GM21717 (cell line): Measurements from ENCODE around the gene BTBD19.
"Not testable (repeated sequence)": the region's sequence is repeated elsewhere in the genome, so short reads cannot be mapped to it uniquely, and the experiment has no call there.

Experiments
- ATAC-seq: cut with Tn5 transposase; IDR thresholded peaks from one replicate; pipeline ENCODE4 v1.9.1; 2021; ENCODE audit warnings: mild to moderate bottlenecking, moderate library complexity; ENCODE audit not compliant: unreplicated experiment

The BTBD19 gene

DNA sequence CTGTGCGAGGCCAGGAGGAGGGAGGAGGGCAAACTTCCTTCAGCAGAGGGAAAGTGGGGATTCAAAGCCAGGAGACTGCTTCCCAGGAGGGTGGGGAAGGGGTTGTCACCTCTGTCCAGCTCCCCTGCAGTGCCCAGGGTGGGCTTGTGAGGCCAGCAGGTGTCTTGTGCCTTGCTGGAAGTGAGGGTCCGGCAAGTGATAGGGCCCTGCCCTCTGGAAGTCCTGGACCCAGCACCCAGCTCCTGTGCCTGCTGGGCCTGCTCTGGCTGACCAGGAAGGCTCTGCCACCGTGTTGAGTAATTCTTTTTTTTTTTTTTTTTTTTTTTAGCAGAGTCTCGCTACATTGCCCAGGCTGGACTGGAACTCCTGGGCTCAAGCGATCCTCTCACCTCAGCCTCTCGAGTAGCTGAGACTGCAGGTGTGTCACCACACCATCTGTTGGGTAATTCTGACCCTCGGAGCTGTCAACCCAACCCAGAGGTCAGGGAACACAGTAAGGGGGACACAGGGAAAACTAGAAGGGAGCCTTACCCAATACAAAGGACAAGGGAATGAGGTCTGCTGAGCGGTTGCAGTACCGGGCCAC is 21.4 kb upstream of the BTBD19 start:
- ATAC-seq, result no peak

DNA sequence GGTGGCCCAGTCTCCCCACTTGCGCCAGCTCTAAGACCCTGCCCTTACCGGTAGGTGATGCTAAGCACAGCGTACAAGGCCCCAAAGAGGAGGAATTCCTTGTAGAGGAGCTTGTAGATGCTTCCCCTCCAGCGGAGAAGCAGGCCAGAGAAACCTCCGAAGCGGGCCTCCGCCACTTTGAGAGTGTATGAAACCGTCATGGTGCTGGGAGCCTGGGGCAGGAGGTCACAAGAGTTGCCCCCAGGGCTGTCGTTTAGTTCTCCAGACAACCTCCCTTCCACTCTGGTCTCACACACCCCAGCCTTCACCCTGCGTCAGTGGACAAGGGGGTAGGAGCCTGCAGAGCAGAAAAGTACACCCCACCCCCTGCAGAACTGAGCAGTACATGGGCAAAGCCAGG is 20.8 kb upstream of the BTBD19 start:
- ATAC-seq, result no peak

DNA sequence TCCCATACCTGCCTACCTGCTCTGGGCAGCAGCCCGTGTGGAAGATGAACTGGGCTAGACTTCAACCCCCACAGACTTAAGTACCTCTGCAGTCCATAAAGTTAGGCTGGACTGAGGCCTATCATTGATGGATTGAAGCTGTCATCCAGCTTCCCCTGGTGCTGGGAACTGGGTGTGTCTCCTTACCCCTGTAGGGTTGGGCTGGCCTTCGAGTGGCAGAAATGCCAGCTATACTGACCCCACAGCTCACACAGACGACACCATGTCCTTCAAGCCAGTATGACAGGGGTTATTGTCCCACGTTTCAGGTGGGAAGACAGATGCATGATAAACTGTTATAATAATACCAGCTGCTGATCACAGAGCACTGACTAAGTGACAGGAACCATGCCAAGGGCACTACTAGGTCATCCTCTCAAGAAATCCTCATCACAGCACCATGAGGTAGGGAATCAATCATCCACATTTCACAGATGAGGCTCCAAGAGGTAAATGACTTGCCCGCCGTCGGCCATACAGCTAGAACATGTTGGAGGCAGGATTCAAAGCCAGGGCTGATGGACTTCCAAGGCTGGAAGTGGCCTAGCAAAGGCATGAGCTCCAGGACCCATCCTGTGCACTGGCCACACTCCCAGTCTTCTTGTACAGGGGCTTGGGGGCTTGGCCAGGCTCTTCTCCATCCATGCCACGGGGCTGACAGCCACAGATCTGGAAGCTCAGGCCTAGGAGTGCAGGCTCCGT is 20.0 kb upstream of the BTBD19 start, which contains the start of gene BEST4:
BEST4 (minus strand) TSS at position 51 of the 741 bp plus-strand sequence. CDS start 465 bp downstream, outside the sequence.
- no peak for ATAC-seq

DNA sequence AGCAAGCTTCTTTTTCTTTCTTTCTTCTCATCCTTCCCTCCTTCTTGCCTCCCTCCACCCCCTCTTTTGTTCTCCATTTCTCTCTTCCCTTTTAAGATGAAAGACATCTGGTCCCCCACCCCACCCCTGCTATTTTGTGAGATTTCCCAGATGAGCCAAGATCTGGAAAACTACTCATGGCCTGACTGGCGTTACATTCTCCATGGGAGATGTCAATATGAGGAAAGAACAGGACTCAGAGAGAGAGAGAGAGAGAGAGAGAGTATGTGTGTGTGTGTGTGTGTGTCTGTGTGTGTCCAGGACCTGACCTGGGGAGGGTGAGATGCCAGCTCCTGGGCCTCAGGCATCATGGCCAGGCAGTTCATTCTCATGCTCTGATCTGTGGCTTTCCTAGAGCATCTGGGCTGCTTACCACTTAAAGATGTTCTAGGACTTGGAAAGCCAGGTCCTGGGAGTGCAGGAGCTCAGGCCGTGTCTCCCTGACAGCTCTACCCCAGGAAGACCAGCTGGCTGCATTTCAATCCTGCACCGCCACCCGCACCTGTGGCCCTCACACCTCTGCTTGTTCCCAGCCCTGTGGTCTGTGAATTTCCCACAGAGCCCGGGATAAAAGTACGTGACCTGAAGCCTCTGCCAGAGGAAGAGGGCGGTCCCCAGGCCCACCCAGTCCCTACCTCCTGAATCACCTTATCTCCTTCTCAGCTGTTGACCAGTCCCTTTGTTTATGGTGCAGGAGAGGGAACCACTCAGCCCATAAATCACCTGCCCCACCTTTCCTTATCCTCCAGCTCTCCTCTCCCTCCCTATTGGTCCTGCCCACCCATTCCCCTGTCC is 17.1 kb upstream of the BTBD19 start:
- no peak for ATAC-seq

DNA sequence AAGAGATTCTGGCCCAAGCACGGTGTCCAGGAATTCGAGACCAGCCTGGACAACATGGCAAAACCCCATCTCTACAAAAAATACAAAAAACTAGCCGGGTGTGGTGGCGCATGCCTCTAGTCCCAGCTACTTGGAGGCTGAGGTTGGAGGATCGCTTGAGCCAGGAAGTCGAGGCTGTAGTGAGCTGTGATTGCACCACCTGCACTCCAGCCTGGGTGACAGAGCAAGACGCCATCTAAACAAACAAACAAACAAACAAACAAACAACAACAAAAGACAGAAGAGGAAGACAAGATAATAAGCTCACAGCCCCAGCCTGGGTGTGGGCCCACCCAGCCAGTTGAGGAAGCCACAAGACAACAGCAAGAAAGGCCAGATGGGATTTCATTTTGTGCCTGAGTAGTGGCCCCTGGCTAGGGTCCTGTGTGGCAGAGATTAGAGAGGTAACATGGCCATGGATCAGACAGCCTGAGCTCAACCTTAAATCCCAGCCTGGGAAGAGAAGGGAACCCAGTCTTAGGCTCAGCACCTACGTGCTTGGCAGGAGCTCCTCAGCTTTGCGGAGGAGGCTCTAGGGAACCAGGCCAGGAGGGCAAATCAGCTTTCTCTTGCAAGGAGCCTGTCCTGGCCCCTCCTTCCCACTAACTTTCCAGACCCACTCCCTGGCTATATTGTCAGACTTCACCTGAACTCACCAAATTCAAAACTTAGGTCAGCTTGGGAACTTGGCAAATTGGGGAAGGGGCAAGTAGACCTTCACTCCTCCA is 15.4 kb upstream of the BTBD19 start:
- no peak for ATAC-seq

DNA sequence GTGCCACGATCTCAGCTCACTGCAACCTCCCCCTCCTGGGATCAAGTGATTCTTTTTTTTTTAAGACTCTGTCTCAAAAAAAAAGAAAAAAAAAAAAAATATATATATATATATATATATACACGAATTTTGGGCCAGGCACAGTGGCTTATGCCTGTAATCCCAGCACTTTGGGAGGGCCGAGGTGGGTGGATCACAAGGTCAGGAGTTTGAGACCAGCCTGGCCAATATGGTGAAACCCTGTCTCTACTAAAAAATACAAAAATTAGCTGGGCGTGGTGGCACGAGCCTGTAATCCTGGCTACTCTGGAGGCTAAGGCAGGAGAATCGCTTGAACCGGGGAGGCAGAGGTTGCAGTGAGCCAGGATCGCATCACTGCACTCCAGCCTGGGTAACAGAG is 10.4 kb upstream of the BTBD19 start:
- not testable (repeated sequence) for ATAC-seq

DNA sequence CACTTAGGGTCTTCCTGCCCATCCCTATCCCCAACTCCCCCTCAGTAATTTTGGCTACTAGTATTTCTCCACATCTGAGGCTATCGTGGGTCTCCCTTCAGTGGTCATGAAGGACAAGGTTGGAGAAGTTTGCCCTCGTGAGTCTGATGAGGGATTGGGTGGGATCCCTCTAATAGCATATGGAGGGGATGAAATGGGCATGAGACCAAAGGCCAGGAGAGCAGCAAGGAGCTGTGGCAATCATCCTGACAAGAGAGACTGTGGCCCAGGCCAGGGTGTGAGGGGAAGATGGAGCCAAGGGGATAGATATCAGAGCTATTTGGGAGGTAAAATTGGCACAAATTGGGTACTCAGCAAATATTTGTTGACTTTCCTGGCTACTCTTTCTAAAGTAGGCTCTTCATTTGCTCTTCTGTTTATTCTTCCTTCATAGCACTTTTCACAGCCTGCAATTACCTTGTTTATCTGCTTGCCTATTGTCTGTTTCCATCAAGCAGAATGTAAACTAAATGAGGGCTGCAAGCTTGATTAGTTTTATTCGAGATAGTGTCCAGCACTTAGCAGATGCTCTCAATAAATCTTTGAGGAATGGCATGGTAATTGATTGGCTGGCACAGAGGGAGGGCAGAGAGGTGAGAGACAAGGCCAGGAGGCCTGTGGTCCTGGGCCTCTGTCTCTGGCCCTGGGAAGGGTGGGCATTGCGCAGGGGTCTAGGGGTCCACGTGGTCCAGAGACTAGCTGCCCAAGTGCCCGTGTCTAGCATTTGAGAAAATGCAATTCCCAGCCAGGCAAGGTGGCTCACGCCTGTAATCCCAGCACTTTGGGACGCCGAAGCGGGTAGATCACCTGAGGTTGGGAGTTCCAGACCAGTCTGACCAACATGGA is 9.6 kb upstream of the BTBD19 start:
- no peak for ATAC-seq

DNA sequence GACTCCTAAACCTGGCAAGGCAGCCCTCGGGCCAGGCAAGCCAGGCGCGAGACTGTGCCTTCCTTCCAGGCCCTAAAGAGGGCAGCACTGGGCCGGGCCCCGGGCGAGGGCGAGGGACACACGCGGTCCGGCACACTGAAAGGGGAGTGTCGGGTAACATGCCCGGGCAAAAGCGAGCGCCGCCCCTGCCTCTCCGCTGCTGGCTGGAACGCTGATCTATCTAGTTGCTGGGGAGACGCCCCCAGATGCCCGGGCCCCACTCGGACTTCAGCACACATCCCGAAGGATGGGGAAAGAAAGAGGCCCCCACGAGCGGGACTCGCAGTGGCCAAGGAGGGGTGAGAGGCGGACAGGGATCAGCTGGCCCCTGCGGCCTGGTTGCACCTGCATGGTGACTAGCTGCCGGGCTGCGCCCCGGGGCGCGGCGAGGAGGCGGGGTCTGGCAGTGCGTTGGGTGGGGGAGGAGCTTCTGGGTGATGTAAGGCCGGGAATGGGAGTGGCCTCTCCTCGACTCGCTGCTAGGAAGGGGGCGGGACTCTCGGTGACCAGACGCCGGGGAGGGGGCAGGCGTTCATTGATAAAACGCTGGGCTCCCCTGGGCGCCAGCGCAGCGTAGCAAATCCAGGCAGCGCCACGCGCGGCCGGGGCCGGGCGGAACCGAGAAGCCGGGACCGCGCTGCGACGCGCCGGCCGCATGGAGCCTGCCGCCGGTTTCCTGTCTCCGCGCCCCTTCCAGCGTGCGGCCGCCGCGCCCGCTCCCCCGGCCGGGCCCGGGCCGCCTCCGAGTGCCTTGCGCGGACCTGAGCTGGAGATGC is 8.3 kb upstream of the BTBD19 start, which contains the start of gene PLK3:
PLK3 (plus strand) TSS at position 608 of the 815 bp plus-strand sequence; CDS start at position 695, 87 bp downstream.
- peak; percentile 75 for ATAC-seq

DNA sequence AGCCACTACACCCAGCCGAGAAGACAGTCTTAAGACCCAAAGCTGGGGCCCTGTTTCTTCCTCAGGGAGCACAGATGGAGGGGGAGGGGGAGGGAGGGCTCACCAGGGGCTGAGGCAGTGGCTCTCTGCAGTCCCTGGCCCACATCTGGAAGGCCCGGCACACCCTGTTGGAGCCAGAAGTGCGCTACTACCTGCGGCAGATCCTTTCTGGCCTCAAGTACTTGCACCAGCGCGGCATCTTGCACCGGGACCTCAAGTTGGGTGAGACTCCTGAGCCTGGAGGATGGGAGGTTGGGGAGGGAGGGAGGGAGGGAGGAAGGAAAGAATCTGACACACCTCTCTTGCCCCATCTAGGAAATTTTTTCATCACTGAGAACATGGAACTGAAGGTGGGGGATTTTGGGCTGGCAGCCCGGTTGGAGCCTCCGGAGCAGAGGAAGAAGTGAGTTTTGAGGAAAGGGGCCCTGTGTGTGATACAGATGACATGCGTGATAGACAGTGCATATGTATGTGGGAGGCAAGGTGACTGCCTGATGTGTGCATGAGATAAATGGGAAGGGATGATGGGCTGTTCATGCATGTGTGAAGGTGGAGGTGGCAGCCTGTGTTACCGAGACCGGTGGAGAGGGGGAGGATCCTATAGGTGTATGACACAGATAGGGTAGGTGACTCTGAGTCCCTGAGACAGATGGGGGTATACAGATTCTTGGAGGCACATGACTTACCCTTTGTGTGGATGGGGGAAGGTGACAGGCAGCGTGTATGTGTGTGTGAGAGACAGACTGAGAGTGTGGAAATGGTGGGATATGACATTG is 6.6 kb upstream of the BTBD19 start:
- no peak for ATAC-seq

DNA sequence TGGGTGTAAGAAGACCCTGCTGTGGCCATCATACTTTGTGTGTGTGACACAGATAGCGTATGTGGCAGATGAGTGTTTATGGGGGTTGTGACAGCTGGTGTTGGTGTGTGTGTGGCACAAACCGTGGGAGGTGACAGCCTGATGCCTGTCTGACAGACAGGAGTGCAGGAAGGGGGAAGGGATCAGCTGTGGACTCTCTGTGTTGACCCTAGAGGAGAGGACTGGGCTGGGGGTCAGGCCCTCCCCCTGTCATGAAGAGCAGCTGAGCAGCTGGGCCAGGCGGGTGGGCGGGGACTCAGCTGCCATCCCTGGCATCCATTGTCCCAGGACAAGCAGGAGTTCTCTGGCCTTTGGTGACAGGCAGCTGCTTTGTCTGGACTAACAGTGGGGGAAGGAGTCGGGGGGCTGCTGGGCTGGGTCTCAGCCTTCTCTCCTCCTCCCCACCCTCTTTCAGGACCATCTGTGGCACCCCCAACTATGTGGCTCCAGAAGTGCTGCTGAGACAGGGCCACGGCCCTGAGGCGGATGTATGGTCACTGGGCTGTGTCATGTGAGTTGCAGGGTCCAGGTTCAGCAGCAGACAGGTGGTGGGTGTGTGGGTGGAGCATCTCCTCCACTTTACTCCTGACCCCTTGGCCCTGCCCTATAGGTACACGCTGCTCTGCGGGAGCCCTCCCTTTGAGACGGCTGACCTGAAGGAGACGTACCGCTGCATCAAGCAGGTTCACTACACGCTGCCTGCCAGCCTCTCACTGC is 5.8 kb upstream of the BTBD19 start:
- no peak for ATAC-seq

DNA sequence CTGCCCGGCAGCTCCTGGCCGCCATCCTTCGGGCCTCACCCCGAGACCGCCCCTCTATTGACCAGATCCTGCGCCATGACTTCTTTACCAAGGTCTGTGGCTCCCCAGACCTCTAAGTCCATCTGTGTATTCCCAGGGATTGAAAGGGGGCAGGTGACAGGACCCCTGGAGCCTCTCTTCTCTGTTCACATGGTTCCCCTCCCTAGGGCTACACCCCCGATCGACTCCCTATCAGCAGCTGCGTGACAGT is 5.3 kb upstream of the BTBD19 start:
- no peak for ATAC-seq

DNA sequence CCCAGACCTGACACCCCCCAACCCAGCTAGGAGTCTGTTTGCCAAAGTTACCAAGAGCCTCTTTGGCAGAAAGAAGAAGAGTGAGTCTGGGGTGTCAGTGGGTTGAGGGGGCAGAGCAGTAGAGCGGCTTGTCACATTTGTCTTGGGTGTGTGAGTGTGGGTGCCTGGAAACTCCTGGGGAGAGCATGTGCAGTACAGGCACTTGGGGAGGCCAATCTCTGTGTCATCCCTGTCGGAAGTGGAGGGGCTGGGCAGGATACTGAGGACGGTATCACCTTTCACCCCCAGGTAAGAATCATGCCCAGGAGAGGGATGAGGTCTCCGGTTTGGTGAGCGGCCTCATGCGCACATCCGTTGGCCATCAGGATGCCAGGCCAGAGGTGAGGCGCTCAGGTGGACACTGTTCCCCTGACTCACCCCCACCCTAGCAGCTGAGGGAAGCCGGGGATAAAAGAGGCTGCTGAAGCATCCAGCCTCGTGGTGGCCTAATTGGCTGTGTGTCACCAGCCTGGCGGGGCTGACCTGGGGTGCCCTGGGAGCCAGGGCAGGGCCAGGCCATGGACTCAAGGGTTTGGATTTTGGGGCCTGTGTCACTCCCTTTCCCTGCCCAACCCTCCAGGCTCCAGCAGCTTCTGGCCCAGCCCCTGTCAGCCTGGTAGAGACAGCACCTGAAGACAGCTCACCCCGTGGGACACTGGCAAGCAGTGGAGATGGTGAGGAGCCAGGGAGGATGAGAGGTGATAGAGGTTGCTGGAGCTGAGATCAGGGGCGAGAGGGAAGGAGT is 4.8 kb upstream of the BTBD19 start:
- no peak for ATAC-seq

DNA sequence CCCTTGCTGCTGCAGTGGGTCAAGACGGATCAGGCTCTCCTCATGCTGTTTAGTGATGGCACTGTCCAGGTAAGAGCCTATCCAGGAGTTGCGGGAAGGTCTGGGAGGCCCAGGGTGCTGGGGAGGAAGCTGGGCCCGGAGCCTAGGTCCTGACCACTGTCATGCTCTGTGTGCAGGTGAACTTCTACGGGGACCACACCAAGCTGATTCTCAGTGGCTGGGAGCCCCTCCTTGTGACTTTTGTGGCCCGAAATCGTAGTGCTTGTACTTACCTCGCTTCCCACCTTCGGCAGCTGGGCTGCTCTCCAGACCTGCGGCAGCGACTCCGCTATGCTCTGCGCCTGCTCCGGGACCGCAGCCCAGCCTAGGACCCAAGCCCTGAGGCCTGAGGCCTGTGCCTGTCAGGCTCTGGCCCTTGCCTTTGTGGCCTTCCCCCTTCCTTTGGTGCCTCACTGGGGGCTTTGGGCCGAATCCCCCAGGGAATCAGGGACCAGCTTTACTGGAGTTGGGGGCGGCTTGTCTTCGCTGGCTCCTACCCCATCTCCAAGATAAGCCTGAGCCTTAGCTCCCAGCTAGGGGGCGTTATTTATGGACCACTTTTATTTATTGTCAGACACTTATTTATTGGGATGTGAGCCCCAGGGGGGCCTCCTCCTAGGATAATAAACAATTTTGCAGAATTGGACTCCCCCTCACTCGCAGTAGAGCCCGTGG is 2.9 kb upstream of the BTBD19 start:
- ATAC-seq, result no peak

DNA sequence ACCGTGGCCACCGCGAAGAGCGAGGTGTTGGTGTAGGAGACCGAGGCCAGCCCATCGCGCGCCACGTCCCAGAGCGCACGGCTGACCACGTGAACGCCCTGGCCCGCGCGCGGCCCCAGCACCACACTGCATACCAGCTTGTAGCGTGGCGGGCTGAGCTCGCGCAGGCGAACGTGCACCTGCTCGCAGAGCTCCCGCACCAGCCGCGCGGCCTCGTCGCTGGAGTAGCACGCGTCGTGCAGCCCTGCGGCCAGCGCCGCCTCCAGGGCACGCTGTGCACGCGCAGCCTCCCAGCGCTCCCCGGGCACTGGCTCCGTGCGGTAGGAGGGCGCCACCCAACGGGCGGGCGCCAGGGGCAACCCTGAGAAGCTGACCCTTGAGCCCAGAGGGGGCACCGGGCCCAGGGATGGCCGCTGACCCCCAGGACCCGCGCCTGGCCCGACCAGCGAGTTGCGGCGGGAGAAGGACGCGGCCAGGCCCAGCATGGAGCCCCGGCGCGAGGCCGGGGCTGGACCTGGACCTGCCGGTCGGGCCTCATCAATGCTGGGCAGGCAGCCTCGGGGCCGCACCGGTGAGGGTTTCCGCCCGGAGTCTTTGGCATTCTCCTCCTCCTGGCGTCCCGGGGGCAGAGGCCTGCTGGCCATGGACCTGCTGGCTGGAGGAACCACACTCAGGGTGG is 2.2 kb upstream of the BTBD19 start:
- ATAC-seq, result no peak

DNA sequence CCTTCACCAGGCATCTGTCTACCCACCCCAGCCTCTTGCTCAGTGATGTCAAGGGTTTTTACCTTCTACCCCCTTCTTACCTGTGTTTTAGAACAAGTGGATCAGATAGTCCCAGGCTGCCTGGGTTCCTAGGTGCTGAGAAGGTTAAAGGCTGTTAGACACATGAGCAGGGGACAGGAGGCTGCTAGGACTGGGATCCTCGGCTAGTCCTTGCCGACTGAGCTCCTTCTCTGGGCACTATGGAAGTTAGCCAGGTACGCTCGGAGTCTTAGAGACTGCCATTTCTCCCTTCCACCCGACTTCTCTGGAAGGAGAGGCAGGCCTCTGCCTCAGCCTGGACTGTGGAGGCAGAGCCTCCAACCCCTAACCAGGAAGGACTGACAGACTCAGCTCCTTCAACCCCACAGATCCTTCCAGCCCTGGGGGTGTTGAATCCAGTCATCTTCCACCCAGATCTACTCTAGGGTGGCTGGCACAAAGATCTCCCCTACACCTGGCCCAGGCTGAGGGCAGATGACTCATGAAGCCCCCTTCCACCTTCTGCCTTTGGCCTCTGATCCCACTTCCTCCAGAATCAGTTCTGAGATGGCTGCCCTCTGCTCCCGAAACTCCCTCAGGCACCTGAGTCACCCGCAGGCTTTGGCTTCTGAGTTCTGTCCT is 1.5 kb upstream of the BTBD19 start, which contains the start of gene DYNLT4:
DYNLT4 (minus strand) TSS at position 648 of the 660 bp plus-strand sequence. CDS start 683 bp downstream, outside the sequence.
- ATAC-seq, result no peak
